Activated CD4-positive, alpha-beta T cell treated with anti-CD3 and anti-CD28 coated beads for 36 hours (primary cell): ENCODE results near the gene LRRC8C. TPM values are rescaled to one million over a fixed set of nuclear protein-coding genes. Genes with fewer than 3 reads are reported as not detected.

Experiments used
- ATAC-seq: fragments of 200-7000 bp; cut with Tn5 transposase; one replicate; pipeline ENCODE4 v1.10.0; 2021; ENCODE audit warnings: mild to moderate bottlenecking, moderate library complexity
- CTCF ChIA-PET: fragments of 350-600 bp; sonication (Branson Sonifier 250); formaldehyde crosslinking; loops from one replicate; lab custom pipeline; 2021; ENCODE audit warnings: antibody characterized with exemption; lab: Charles Lee
- POLR2A ChIA-PET: fragments of 350-600 bp; sonication (Branson Sonifier 250); formaldehyde crosslinking; loops from one replicate; lab custom pipeline; 2021; ENCODE audit warnings: antibody characterized with exemption, inconsistent platforms; lab: Charles Lee
- DNase-seq: peaks from one replicate; pipeline ENCODE4 v3.0.0-alpha.2; 2020
- H3K27ac Mint-ChIP-seq: one replicate; pipeline ENCODE4 v1.8.0; 2021; ENCODE audit warnings: mixed read lengths
- H3K27me3 Mint-ChIP-seq: one replicate; pipeline ENCODE4 v1.8.0; 2021; ENCODE audit warnings: mixed read lengths
- H3K36me3 Mint-ChIP-seq: one replicate; pipeline ENCODE4 v1.8.0; 2021; ENCODE audit warnings: low read depth, mixed read lengths
- H3K4me1 Mint-ChIP-seq: one replicate; pipeline ENCODE4 v1.8.0; 2021; ENCODE audit warnings: mixed read lengths
- H3K4me3 Mint-ChIP-seq: one replicate; pipeline ENCODE4 v1.8.0; 2021; ENCODE audit warnings: mild to moderate bottlenecking, moderate library complexity, mixed read lengths
- H3K9me3 Mint-ChIP-seq: one replicate; pipeline ENCODE4 v1.8.0; 2021; ENCODE audit warnings: low read depth, mixed read lengths
- intact Hi-C, 2 experiments: fragments of 100-400 bp; cut with DNase I in 1 of 2; cut with micrococcal nuclease in 1 of 2; formaldehyde crosslinking; loops; one replicate each; pipeline versions ENCODE4 v1.14.2 to v1.15.1; 2022 to 2024; cut with DNase I, micrococcal nuclease
- total RNA-seq, 2 experiments: library from RNA; stranded (reverse); gene quantifications; one replicate each; pipeline ENCODE4 v1.2.3, GENCODE V29; 2021

Gene LRRC8C
- total RNA-seq, 2 experiments from 2014 or later, result 31.5 to 37.1 TPM

- intact Hi-C loops, result loop anchor here (1.0 to 10.0 kb wide), 8 partner anchors 36 to 440 kb away; partner anchors contain the start of genes LRRC8B (in 1 of the 2) and LRRC8C (in 1 of the 2)
- peaks cover 7% of the 10 kb centered on the region for H3K9me3 Mint-ChIP-seq
Observed at GRCh38 chr1:89725011-89725370, 92.1 kb downstream of the LRRC8C start.

GRCh38 chr1:89725631-89726030 is 92.7 kb downstream of the LRRC8C start:
- Mint-ChIP-seq H3K36me3 (peaks cover 60% of the 10 kb centered on the region), H3K4me1 (peaks cover 87% of the 10 kb centered on the region), H3K27me3 (no peaks in the 10 kb centered on the region), H3K27ac (peak overlapping the region; percentile 98), H3K9me3 (peaks cover 7% of the 10 kb centered on the region), H3K4me3 (no peak overlapping the region)
- CTCF ChIA-PET, result interaction anchor here (0.7 to 4.6 kb wide), 4 partner anchors 33 to 89 kb away, joined by 3 to 32 read pairs (median 3); no protein-coding TSS in a partner anchor
- intact Hi-C loops, result loop anchor here (1.0 to 10.0 kb wide), 8 partner anchors 37 to 441 kb away; partner anchors contain the start of genes LRRC8B (in 1 of the 2) and LRRC8C (in 1 of the 2)
- DNase-seq (no peak), ATAC-seq (no peak)
- POLR2A ChIA-PET, result no interaction called here

More at GRCh38 chr1:89725011-89725370, 92.1 kb downstream of the LRRC8C start:
- ChIA-PET CTCF (interaction anchor here (0.6 to 4.6 kb wide), 6 partner anchors 8 to 121 kb away, joined by 3 to 32 read pairs (median 3); no protein-coding TSS in a partner anchor), POLR2A (interaction anchor here (1.0 kb wide), 1 partner anchor 177 kb away, joined by 4 read pairs; no protein-coding TSS in a partner anchor)
- peak overlapping the region; percentile 98 for H3K27ac Mint-ChIP-seq
- no peaks in the 10 kb centered on the region for H3K27me3 Mint-ChIP-seq
- H3K4me1 Mint-ChIP-seq, result peaks cover 91% of the 10 kb centered on the region
- H3K4me3 Mint-ChIP-seq, result peak overlapping the region; percentile 50
- H3K36me3 Mint-ChIP-seq, result peaks cover 65% of the 10 kb centered on the region
- DNase-seq (peak; percentile 69), ATAC-seq (peak; percentile 62)

- ChIA-PET CTCF (interaction anchor here (0.6 to 4.6 kb wide), 9 partner anchors 10 to 178 kb away, joined by 3 to 32 read pairs (median 3); no protein-coding TSS in a partner anchor), POLR2A (interaction anchor here (0.7 to 0.9 kb wide), 3 partner anchors 11 to 92 kb away, joined by 3 to 4 read pairs (median 3); no protein-coding TSS in a partner anchor)
- H3K4me3 Mint-ChIP-seq, result no peak overlapping the region
- ATAC-seq, result no peak
- H3K27ac Mint-ChIP-seq, result peak overlapping the region; percentile 80
- peaks cover 7% of the 10 kb centered on the region for H3K9me3 Mint-ChIP-seq
- peaks cover 55% of the 10 kb centered on the region for H3K36me3 Mint-ChIP-seq
- intact Hi-C loops, result loop anchor here in 1 of 2 experiments (10.0 kb wide), 1 partner anchor 443 kb away; no protein-coding TSS in a partner anchor
- H3K27me3 Mint-ChIP-seq, result no peaks in the 10 kb centered on the region
- no peak for DNase-seq
- peaks cover 88% of the 10 kb centered on the region for H3K4me1 Mint-ChIP-seq
Observed at GRCh38 chr1:89727517-89728312, 94.8 kb downstream of the LRRC8C start.

GRCh38 chr1:89728381-89728780 is 95.5 kb downstream of the LRRC8C start:
- no peak overlapping the region for H3K27ac Mint-ChIP-seq
- ChIA-PET CTCF (interaction anchor here (0.9 to 1.5 kb wide), 2 partner anchors 9 to 96 kb away, joined by 3 read pairs; no protein-coding TSS in a partner anchor), POLR2A (interaction anchor here (0.7 kb wide), 2 partner anchors 10 to 86 kb away, joined by 3 to 4 read pairs; no protein-coding TSS in a partner anchor)
- ATAC-seq (no peak), DNase-seq (no peak)
- peaks cover 88% of the 10 kb centered on the region for H3K4me1 Mint-ChIP-seq
- peaks cover 6% of the 10 kb centered on the region for H3K9me3 Mint-ChIP-seq
- H3K4me3 Mint-ChIP-seq, result no peak overlapping the region
- intact Hi-C loops, result loop anchor here in 1 of 2 experiments (10.0 kb wide), 1 partner anchor 444 kb away; no protein-coding TSS in a partner anchor
- H3K36me3 Mint-ChIP-seq, result peaks cover 48% of the 10 kb centered on the region
- H3K27me3 Mint-ChIP-seq, result no peaks in the 10 kb centered on the region

GRCh38 chr1:89732206-89732605 is 99.3 kb downstream of the LRRC8C start:
- peaks cover 4% of the 10 kb centered on the region for H3K9me3 Mint-ChIP-seq
- H3K4me1 Mint-ChIP-seq, result peaks cover 61% of the 10 kb centered on the region
- POLR2A ChIA-PET, result no interaction called here

GRCh38 chr1:89732643-89733222 is 99.8 kb downstream of the LRRC8C start:
- DNase-seq, result no peak
- H3K4me3 Mint-ChIP-seq, result no peak overlapping the region
- POLR2A ChIA-PET, result no interaction called here
- no peaks in the 10 kb centered on the region for H3K27me3 Mint-ChIP-seq
- H3K4me1 Mint-ChIP-seq, result peaks cover 56% of the 10 kb centered on the region
- CTCF ChIA-PET, result interaction anchor here (0.7 to 2.3 kb wide), 3 partner anchors 8 to 31 kb away, joined by 3 to 5 read pairs (median 3); no protein-coding TSS in a partner anchor
- ATAC-seq, result peak; percentile 37
- H3K27ac Mint-ChIP-seq, result peak overlapping the region; percentile 65
- peaks cover 2% of the 10 kb centered on the region for H3K9me3 Mint-ChIP-seq
- intact Hi-C loops, result loop anchor here in 1 of 2 experiments (1.0 kb wide), 1 partner anchor 8 kb away; no protein-coding TSS in a partner anchor
- peaks cover 15% of the 10 kb centered on the region for H3K36me3 Mint-ChIP-seq

More at GRCh38 chr1:89732206-89732605, 99.3 kb downstream of the LRRC8C start:
- ATAC-seq (no peak), DNase-seq (no peak)
- intact Hi-C loops, result no loop called here
- peaks cover 19% of the 10 kb centered on the region for H3K36me3 Mint-ChIP-seq
- peak overlapping the region; percentile 78 for H3K27ac Mint-ChIP-seq
- no peak overlapping the region for H3K4me3 Mint-ChIP-seq
- CTCF ChIA-PET, result interaction anchor here (0.7 kb wide), 1 partner anchor 7 kb away, joined by 3 read pairs; no protein-coding TSS in a partner anchor
- no peaks in the 10 kb centered on the region for H3K27me3 Mint-ChIP-seq

GRCh38 chr1:89733748-89734147 is 100.8 kb downstream of the LRRC8C start:
- ChIA-PET POLR2A (no interaction called here), CTCF (interaction anchor here (2.3 kb wide), 1 partner anchor 30 kb away, joined by 5 read pairs; no protein-coding TSS in a partner anchor)
- Mint-ChIP-seq H3K9me3 (peaks cover 2% of the 10 kb centered on the region), H3K36me3 (peaks cover 7% of the 10 kb centered on the region), H3K27ac (no peak overlapping the region), H3K4me1 (peaks cover 54% of the 10 kb centered on the region), H3K27me3 (no peaks in the 10 kb centered on the region), H3K4me3 (no peak overlapping the region)
- no peak for DNase-seq
- intact Hi-C loops, result loop anchor here in 1 of 2 experiments (1.0 kb wide), 1 partner anchor 9 kb away; no protein-coding TSS in a partner anchor
- no peak for ATAC-seq

GRCh38 chr1:89734442-89734841 is 101.5 kb downstream of the LRRC8C start:
- ChIA-PET POLR2A (no interaction called here), CTCF (interaction anchor here (1.7 to 2.3 kb wide), 2 partner anchors 15 to 29 kb away, joined by 5 read pairs; no protein-coding TSS in a partner anchor)
- Mint-ChIP-seq H3K4me3 (no peak overlapping the region), H3K27me3 (no peaks in the 10 kb centered on the region), H3K9me3 (peaks cover 2% of the 10 kb centered on the region), H3K36me3 (peaks cover 4% of the 10 kb centered on the region), H3K27ac (no peak overlapping the region), H3K4me1 (peaks cover 54% of the 10 kb centered on the region)
- intact Hi-C loops, result no loop called here
- ATAC-seq (no peak), DNase-seq (no peak)

- intact Hi-C loops, result no loop called here
- POLR2A ChIA-PET, result no interaction called here
- Mint-ChIP-seq H3K36me3 (peaks cover 4% of the 10 kb centered on the region), H3K27me3 (no peaks in the 10 kb centered on the region), H3K4me1 (peaks cover 64% of the 10 kb centered on the region), H3K27ac (no peak overlapping the region), H3K4me3 (no peak overlapping the region), H3K9me3 (peaks cover 2% of the 10 kb centered on the region)
- DNase-seq, result no peak
- CTCF ChIA-PET, result interaction anchor here (0.6 to 1.7 kb wide), 3 partner anchors 16 to 232 kb away, joined by 3 to 5 read pairs (median 3); no protein-coding TSS in a partner anchor
- ATAC-seq, result no peak
Observed at GRCh38 chr1:89735479-89735878, 102.6 kb downstream of the LRRC8C start.

GRCh38 chr1:89736937-89737733 is 104.2 kb downstream of the LRRC8C start:
- intact Hi-C loops, result no loop called here
- Mint-ChIP-seq H3K36me3 (peaks cover 3% of the 10 kb centered on the region), H3K4me3 (no peak overlapping the region), H3K27ac (no peak overlapping the region), H3K9me3 (peaks cover 2% of the 10 kb centered on the region), H3K4me1 (peaks cover 57% of the 10 kb centered on the region), H3K27me3 (no peaks in the 10 kb centered on the region)
- ATAC-seq (no peak), DNase-seq (no peak)
- ChIA-PET POLR2A (no interaction called here), CTCF (interaction anchor here (1.1 kb wide), 2 partner anchors 9 to 58 kb away, joined by 3 read pairs; no protein-coding TSS in a partner anchor)
